Measurements from ENCODE around the gene FBN2.
"Not testable (repeated sequence)": the region's sequence is repeated elsewhere in the genome, so short reads cannot be mapped to it uniquely, and the experiment has no call there.

FBN2 gene

GRCh38 chr5:128475693-128476092, 62.4 kb downstream of the FBN2 start:
- DNase-seq, result no peak

- no peak for DNase-seq
Observed at GRCh38 chr5:128472919-128473318, 65.1 kb downstream of the FBN2 start.

GRCh38 chr5:128472036-128472435, 66.0 kb downstream of the FBN2 start:
- no peak for DNase-seq

GRCh38 chr5:128470663-128471062, 67.4 kb downstream of the FBN2 start:
- DNase-seq, result peak; percentile 81

GRCh38 chr5:128469912-128470311, 68.1 kb downstream of the FBN2 start:
- peak; percentile 56 for DNase-seq

- no peak for DNase-seq
Observed at GRCh38 chr5:128466980-128467379, 71.1 kb downstream of the FBN2 start.

GRCh38 chr5:128466554-128466953, 71.5 kb downstream of the FBN2 start:
- no peak for DNase-seq

- DNase-seq, result no peak
Observed at GRCh38 chr5:128464596-128464995, 73.4 kb downstream of the FBN2 start.

- no peak for DNase-seq
Observed at GRCh38 chr5:128462330-128462729, 75.7 kb downstream of the FBN2 start.

- not testable (repeated sequence) for DNase-seq
Observed at GRCh38 chr5:128457147-128457915, 80.7 kb downstream of the FBN2 start.

GRCh38 chr5:128455841-128456361, 82.1 kb downstream of the FBN2 start:
- no peak for DNase-seq

GRCh38 chr5:128453121-128453520, 84.9 kb downstream of the FBN2 start:
- DNase-seq, result no peak

GRCh38 chr5:128447224-128447623, 90.8 kb downstream of the FBN2 start:
- DNase-seq, result not testable (repeated sequence)

GRCh38 chr5:128441941-128442350, 96.1 kb downstream of the FBN2 start:
- DNase-seq, result no peak

GRCh38 chr5:128441165-128441564, 96.9 kb downstream of the FBN2 start:
- no peak for DNase-seq

GRCh38 chr5:128436749-128437188, 101.3 kb downstream of the FBN2 start:
- DNase-seq, result peak; percentile 77

- DNase-seq, result no peak
Observed at GRCh38 chr5:128435861-128436260, 102.2 kb downstream of the FBN2 start.

- DNase-seq, result no peak
Observed at GRCh38 chr5:128434993-128435392, 103.1 kb downstream of the FBN2 start.

- DNase-seq, result no peak
Observed at GRCh38 chr5:128432913-128433440, 105.1 kb downstream of the FBN2 start.

- peak; percentile 76 for DNase-seq
Observed at GRCh38 chr5:128427921-128428320, 110.1 kb downstream of the FBN2 start.

GRCh38 chr5:128426090-128426534, 111.9 kb downstream of the FBN2 start:
- DNase-seq, result peak; percentile 69

- no peak for DNase-seq
Observed at GRCh38 chr5:128424646-128425045, 113.4 kb downstream of the FBN2 start.

GRCh38 chr5:128422612-128423011, 115.4 kb downstream of the FBN2 start:
- DNase-seq, result no peak

- DNase-seq, result no peak
Observed at GRCh38 chr5:128414469-128414868, 123.6 kb downstream of the FBN2 start.

Measured in fibroblast of upper back skin (primary cell).